Caki2 (cell line): ENCODE data around the gene CENPO. TPM values are rescaled to one million over a fixed set of nuclear protein-coding genes. Genes with fewer than 3 reads are reported as not detected.
"Not testable (repeated sequence)": the region's sequence is repeated elsewhere in the genome, so short reads cannot be mapped to it uniquely, and the experiment has no call there.

ENCODE experiments used
- DNase-seq: peaks from one replicate; pipeline ENCODE4 v3.0.0-alpha.2; 2015; ENCODE audit warnings: low read depth
- in situ Hi-C: cut with HindIII; loops from 2 replicates; pipeline ENCODE4 v1.10.0; 2016; ENCODE audit warnings: low sequenced_read_pairs, low pct_unique_long_range_greater_than_20kb, mixed read lengths
- total RNA-seq: library from RNA; depleted of rRNA; stranded (reverse); fragments of >200 nt; shearing (Covaris generic); gene quantifications from 2 replicates; pipeline ENCODE4 v1.2.3, GENCODE V29; 2014; ENCODE audit warnings: low replicate concordance

CENPO gene
- total RNA-seq, 1 experiment from 2014 or later, result 45.1 TPM

- no peak for DNase-seq
- in situ Hi-C loops, result no loop called here
Measured at GRCh38 chr2:24783641-24784040, 9.6 kb upstream of the CENPO start.

- DNase-seq, result no peak
- in situ Hi-C loops, result no loop called here
Measured at GRCh38 chr2:24785671-24786321, 7.4 kb upstream of the CENPO start.

GRCh38 chr2:24787532-24787931, 5.7 kb upstream of the CENPO start:
- no peak for DNase-seq
- in situ Hi-C loops, result no loop called here

GRCh38 chr2:24788816-24789215, 4.4 kb upstream of the CENPO start:
- DNase-seq, result no peak
- in situ Hi-C loops, result no loop called here

GRCh38 chr2:24791452-24791851, 1.8 kb upstream of the CENPO start:
- no peak for DNase-seq

GRCh38 chr2:24792542-24792873, 717 bp upstream of the CENPO start:
- in situ Hi-C loops, result no loop called here
- no peak for DNase-seq

More at GRCh38 chr2:24791452-24791851, 1.8 kb upstream of the CENPO start:
- in situ Hi-C loops, result no loop called here

- DNase-seq, result no peak
- in situ Hi-C loops, result no loop called here
Measured at GRCh38 chr2:24793761-24794435, 673 bp downstream of the CENPO start.

GRCh38 chr2:24797644-24798043, 4.4 kb downstream of the CENPO start:
- DNase-seq, result no peak
- in situ Hi-C loops, result no loop called here

GRCh38 chr2:24800487-24800886, 7.3 kb downstream of the CENPO start:
- DNase-seq, in situ Hi-C loops: not testable (repeated sequence)

- in situ Hi-C loops, result not testable (repeated sequence)
- DNase-seq, result peak; percentile 83
Measured at GRCh38 chr2:24805811-24806660, 12.8 kb downstream of the CENPO start.

- in situ Hi-C loops, result no loop called here
- DNase-seq, result no peak
Measured at GRCh38 chr2:24806661-24807036, 13.4 kb downstream of the CENPO start.

- no peak for DNase-seq
- in situ Hi-C loops, result no loop called here
Measured at GRCh38 chr2:24809316-24810007, 16.2 kb downstream of the CENPO start.

GRCh38 chr2:24813691-24814137, 20.5 kb downstream of the CENPO start:
- no peak for DNase-seq
- in situ Hi-C loops, result no loop called here

- in situ Hi-C loops, result no loop called here
- no peak for DNase-seq
Measured at GRCh38 chr2:24814516-24814915, 21.3 kb downstream of the CENPO start.

GRCh38 chr2:24815171-24815570, 21.9 kb downstream of the CENPO start:
- DNase-seq, result no peak
- in situ Hi-C loops, result no loop called here

- in situ Hi-C loops, result no loop called here
- no peak for DNase-seq
Measured at GRCh38 chr2:24816404-24816803, 23.2 kb downstream of the CENPO start.

- in situ Hi-C loops, result no loop called here
- DNase-seq, result peak; percentile 38
Measured at GRCh38 chr2:24816884-24817283, 23.7 kb downstream of the CENPO start.

- in situ Hi-C loops, result no loop called here
Measured at GRCh38 chr2:24818721-24819167, 25.5 kb downstream of the CENPO start.

More at GRCh38 chr2:24818721-24819167, 25.5 kb downstream of the CENPO start:
- no peak for DNase-seq
